ENCODE results near the gene TGFB1. TPM values are rescaled to one million over a fixed set of nuclear protein-coding genes. Genes with fewer than 3 reads are reported as not detected.

The TGFB1 gene
- total and polyA plus RNA-seq, 9 of the 15 experiments (the other 6 are each of a cell fraction or from before 2014, with no cell fraction given) = 0.24 to 159 (median 17.2) TPM

- TF ChIP-seq ZNF609 (CRISPR knock-in tag; IDR thresholded peaks at IDR 0.05; ENCODE audit: borderline replicate concordance) (no peak), NONO (IDR thresholded peaks at IDR 0.05; ENCODE audit: low read depth in 2 of 2, low read length in 1 of 2) (peak in 1 of 2 experiments; percentile 30; a peak in 1 of 4 replicates), NRF1 (conservative IDR thresholded peaks at IDR 0.05 in 1 of 2, IDR thresholded peaks at IDR 0.05 in 1 of 2) (peak; percentile 74 to 79), ZNF586 (CRISPR knock-in tag; conservative IDR thresholded peaks at IDR 0.05) (no peak), HNRNPLL (IDR thresholded peaks at IDR 0.05; ENCODE audit: low read depth, low read length, poor library complexity, severe bottlenecking) (no peak), KDM1A (IDR thresholded peaks at IDR 0.05) (peak in 1 of 2 experiments; percentile 50; a peak in 3 of 4 replicates), TGIF2 (CRISPR knock-in tag; IDR thresholded peaks at IDR 0.05) (no peak), GTF2A2 (tag; IDR thresholded peaks at IDR 0.05) (no peak), THAP7 (CRISPR knock-in tag; IDR thresholded peaks at IDR 0.05) (no peak), CTCF (IDR thresholded peaks at IDR 0.05 in 2 of 3, conservative IDR thresholded peaks at IDR 0.05 in 1 of 3; ENCODE audit: insufficient read depth in 2 of 3, low read depth in 1 of 3, low read length in 3 of 3) (0 out of 6 replicates have a peak, but pooled peaks of 1 of the 3 experiments have one; percentile 3), SUPT5H (IDR thresholded peaks at IDR 0.05) (no peak), CREB3L1 (IDR thresholded peaks at IDR 0.05; ENCODE audit: borderline replicate concordance, low read depth) (0 out of 2 replicates have a peak, but pooled peaks have one; percentile 10), ZNF316 (IDR thresholded peaks at IDR 0.05) (peak; percentile 80), SREBF2 (CRISPR knock-in tag; IDR thresholded peaks at IDR 0.05) (no peak), CHD1 (IDR thresholded peaks at IDR 0.05; ENCODE audit: low read length) (no peak), TFAP4 (CRISPR knock-in tag; IDR thresholded peaks at IDR 0.05; ENCODE audit: borderline replicate concordance) (peak; percentile 97), ZNF445 (CRISPR knock-in tag; IDR thresholded peaks at IDR 0.05; ENCODE audit: low read depth) (no peak), L3MBTL2 (IDR thresholded peaks at IDR 0.05) (no peak)
These were observed 30.1 kb downstream of the TGFB1 start (continued) for GRCh38 chr19:41323430-41324125.
